ENCODE measurements around the gene COL4A5.

COL4A5 gene

GRCh38 chrX:108426262-108426661 is 13.4 kb upstream of the COL4A5 start:
- DNase-seq (ENCODE audit: low spot score), result no peak
- no peaks in the 10 kb centered on the region for H3K27me3 ChIP-seq (ENCODE audit: control insufficient read depth in 3 of 3, insufficient read depth in 3 of 3, low read depth in 1 of 3, low read length in 3 of 3)
- no peak overlapping the region for H2BK120ac ChIP-seq (ENCODE audit: low read depth, low read length)
- no peaks in the 10 kb centered on the region for H3K36me3 ChIP-seq (replicated peaks in 1 of 2; ENCODE audit: control insufficient read depth in 2 of 2, insufficient read depth in 2 of 2, low read length in 2 of 2)
- H3K27ac ChIP-seq (replicated peaks; ENCODE audit: low read length), result no peak overlapping the region
- no peak overlapping the region for H2BK12ac ChIP-seq (ENCODE audit: low read length)
- H3K4ac ChIP-seq (ENCODE audit: low read length), result no peak overlapping the region
- no peak overlapping the region for H3K23ac ChIP-seq (ENCODE audit: low read depth, low read length, poor library complexity)
- no peaks in the 10 kb centered on the region for H3K79me1 ChIP-seq (ENCODE audit: low read depth, low read length)
- H3K9me3 ChIP-seq (replicated peaks in 1 of 2; ENCODE audit: control insufficient read depth in 2 of 2, insufficient read depth in 1 of 2, low read depth in 1 of 2, low read length in 2 of 2), result no peaks in the 10 kb centered on the region
- H3K9ac ChIP-seq (ENCODE audit: low read depth, low read length, poor library complexity), result no peak overlapping the region
- H2AFZ ChIP-seq (ENCODE audit: low read length), result no peak overlapping the region
- no peaks in the 10 kb centered on the region for H3K4me1 ChIP-seq (ENCODE audit: control insufficient read depth in 2 of 2, insufficient read depth in 1 of 2, low read depth in 1 of 2, low read length in 2 of 2)
- no CpG with 5 or more reads among the region's 1 CpG for WGBS, 2 donors (ENCODE audit: extremely low coverage in 2 of 2, insufficient read length in 2 of 2, insufficient replicate concordance in 1 of 2)
- H2BK5ac ChIP-seq (ENCODE audit: low read length), result no peak overlapping the region
- H2BK15ac ChIP-seq (ENCODE audit: low read length), result no peak overlapping the region
- no peak overlapping the region for H2AK5ac ChIP-seq (ENCODE audit: low read depth, low read length)
- no peak overlapping the region for H4K91ac ChIP-seq (ENCODE audit: low read depth, low read length, poor library complexity)
- H3K14ac ChIP-seq (ENCODE audit: low read length), result no peak overlapping the region
- no peak overlapping the region for H4K8ac ChIP-seq (ENCODE audit: low read depth, low read length)
- H3K18ac ChIP-seq (ENCODE audit: low read length), result no peak overlapping the region
- no peak overlapping the region for H3K4me2 ChIP-seq (ENCODE audit: insufficient read depth, low read length, poor library complexity, severe bottlenecking)
- H3K4me3 ChIP-seq (ENCODE audit: low read length in 2 of 2), result no peak overlapping the region

GRCh38 chrX:108435261-108435660 is 4.4 kb upstream of the COL4A5 start:
- no CpG with 5 or more reads among the region's 5 CpGs for WGBS, 2 donors (ENCODE audit: extremely low coverage in 2 of 2, insufficient read length in 2 of 2, insufficient replicate concordance in 1 of 2)
- Histone ChIP-seq H4K8ac (ENCODE audit: low read depth, low read length) (no peak overlapping the region), H3K4ac (ENCODE audit: low read length) (no peak overlapping the region), H3K4me2 (ENCODE audit: insufficient read depth, low read length, poor library complexity, severe bottlenecking) (no peak overlapping the region), H2AFZ (ENCODE audit: low read length) (no peak overlapping the region), H3K23ac (ENCODE audit: low read depth, low read length, poor library complexity) (no peak overlapping the region), H2AK5ac (ENCODE audit: low read depth, low read length) (no peak overlapping the region), H3K14ac (ENCODE audit: low read length) (no peak overlapping the region), H3K9me3 (replicated peaks in 1 of 2; ENCODE audit: control insufficient read depth in 2 of 2, insufficient read depth in 1 of 2, low read depth in 1 of 2, low read length in 2 of 2) (no peaks in the 10 kb centered on the region), H3K79me1 (ENCODE audit: low read depth, low read length) (no peaks in the 10 kb centered on the region), H4K91ac (ENCODE audit: low read depth, low read length, poor library complexity) (no peak overlapping the region), H3K4me3 (ENCODE audit: low read length in 2 of 2) (no peak overlapping the region), H2BK120ac (ENCODE audit: low read depth, low read length) (no peak overlapping the region), H2BK15ac (ENCODE audit: low read length) (no peak overlapping the region), H3K4me1 (ENCODE audit: control insufficient read depth in 2 of 2, insufficient read depth in 1 of 2, low read depth in 1 of 2, low read length in 2 of 2) (peaks cover 0 to 3% of the 10 kb centered on the region in 2 donors), H2BK12ac (ENCODE audit: low read length) (no peak overlapping the region), H3K9ac (ENCODE audit: low read depth, low read length, poor library complexity) (no peak overlapping the region), H3K27me3 (ENCODE audit: control insufficient read depth in 3 of 3, insufficient read depth in 3 of 3, low read depth in 1 of 3, low read length in 3 of 3) (no peaks in the 10 kb centered on the region), H3K36me3 (replicated peaks in 1 of 2; ENCODE audit: control insufficient read depth in 2 of 2, insufficient read depth in 2 of 2, low read length in 2 of 2) (no peaks in the 10 kb centered on the region), H3K18ac (ENCODE audit: low read length) (no peak overlapping the region), H3K27ac (replicated peaks; ENCODE audit: low read length) (no peak overlapping the region), H2BK5ac (ENCODE audit: low read length) (no peak overlapping the region)
- no peak for DNase-seq (ENCODE audit: low spot score)

GRCh38 chrX:108437349-108438109 is 2.1 kb upstream of the COL4A5 start:
- Histone ChIP-seq H2BK120ac (ENCODE audit: low read depth, low read length) (no peak overlapping the region), H3K79me1 (ENCODE audit: low read depth, low read length) (no peaks in the 10 kb centered on the region), H3K4me2 (ENCODE audit: insufficient read depth, low read length, poor library complexity, severe bottlenecking) (peak overlapping the region; percentile 48), H4K8ac (ENCODE audit: low read depth, low read length) (no peak overlapping the region), H3K4me1 (ENCODE audit: control insufficient read depth in 2 of 2, insufficient read depth in 1 of 2, low read depth in 1 of 2, low read length in 2 of 2) (peaks cover 0 to 3% of the 10 kb centered on the region in 2 donors), H2BK5ac (ENCODE audit: low read length) (no peak overlapping the region), H2BK15ac (ENCODE audit: low read length) (no peak overlapping the region), H3K18ac (ENCODE audit: low read length) (peak overlapping the region; percentile 15), H3K23ac (ENCODE audit: low read depth, low read length, poor library complexity) (no peak overlapping the region), H3K4ac (ENCODE audit: low read length) (no peak overlapping the region), H4K91ac (ENCODE audit: low read depth, low read length, poor library complexity) (no peak overlapping the region), H3K27me3 (ENCODE audit: control insufficient read depth in 3 of 3, insufficient read depth in 3 of 3, low read depth in 1 of 3, low read length in 3 of 3) (no peaks in the 10 kb centered on the region), H3K27ac (replicated peaks; ENCODE audit: low read length) (no peak overlapping the region), H2AFZ (ENCODE audit: low read length) (peak overlapping the region; percentile 92), H3K36me3 (replicated peaks in 1 of 2; ENCODE audit: control insufficient read depth in 2 of 2, insufficient read depth in 2 of 2, low read length in 2 of 2) (no peaks in the 10 kb centered on the region), H3K14ac (ENCODE audit: low read length) (no peak overlapping the region), H2BK12ac (ENCODE audit: low read length) (peak overlapping the region; percentile 6), H3K4me3 (ENCODE audit: low read length in 2 of 2) (peak overlapping the region; percentile 62 to 84), H3K9me3 (replicated peaks in 1 of 2; ENCODE audit: control insufficient read depth in 2 of 2, insufficient read depth in 1 of 2, low read depth in 1 of 2, low read length in 2 of 2) (no peaks in the 10 kb centered on the region), H2AK5ac (ENCODE audit: low read depth, low read length) (no peak overlapping the region), H3K9ac (ENCODE audit: low read depth, low read length, poor library complexity) (no peak overlapping the region)
- no peak for DNase-seq (ENCODE audit: low spot score)
- WGBS, 2 donors (ENCODE audit: extremely low coverage in 2 of 2, insufficient read length in 2 of 2, insufficient replicate concordance in 1 of 2), result no CpG with 5 or more reads among the region's 20 CpGs

- peaks cover 0 to 3% of the 10 kb centered on the region in 2 donors for H3K4me1 ChIP-seq (ENCODE audit: control insufficient read depth in 2 of 2, insufficient read depth in 1 of 2, low read depth in 1 of 2, low read length in 2 of 2)
- no peak within 1 kb of the TSS for H2AK5ac ChIP-seq (ENCODE audit: low read depth, low read length)
- H2AFZ ChIP-seq (ENCODE audit: low read length), result peak within 1 kb of the TSS; percentile 92
- no peak within 1 kb of the TSS for H3K14ac ChIP-seq (ENCODE audit: low read length)
- WGBS, 2 donors (ENCODE audit: extremely low coverage in 2 of 2, insufficient read length in 2 of 2, insufficient replicate concordance in 1 of 2), result no CpG with 5 or more reads among the region's 16 CpGs
- H2BK120ac ChIP-seq (ENCODE audit: low read depth, low read length), result no peak within 1 kb of the TSS
- no peaks in the 10 kb centered on the region for H3K36me3 ChIP-seq (replicated peaks in 1 of 2; ENCODE audit: control insufficient read depth in 2 of 2, insufficient read depth in 2 of 2, low read length in 2 of 2)
- H3K18ac ChIP-seq (ENCODE audit: low read length), result peak within 1 kb of the TSS; percentile 15
- H3K79me1 ChIP-seq (ENCODE audit: low read depth, low read length), result no peaks in the 10 kb centered on the region
- H3K27ac ChIP-seq (replicated peaks; ENCODE audit: low read length), result peak within 1 kb of the TSS; percentile 49
- H3K23ac ChIP-seq (ENCODE audit: low read depth, low read length, poor library complexity), result no peak within 1 kb of the TSS
- H3K4me2 ChIP-seq (ENCODE audit: insufficient read depth, low read length, poor library complexity, severe bottlenecking), result peak within 1 kb of the TSS; percentile 48
- no peak within 1 kb of the TSS for H2BK5ac ChIP-seq (ENCODE audit: low read length)
- peak within 1 kb of the TSS; percentile 6 for H2BK12ac ChIP-seq (ENCODE audit: low read length)
- DNase-seq (ENCODE audit: low spot score), result peak; percentile 45
- H3K27me3 ChIP-seq (ENCODE audit: control insufficient read depth in 3 of 3, insufficient read depth in 3 of 3, low read depth in 1 of 3, low read length in 3 of 3), result no peaks in the 10 kb centered on the region
- H2BK15ac ChIP-seq (ENCODE audit: low read length), result no peak within 1 kb of the TSS
- no peaks in the 10 kb centered on the region for H3K9me3 ChIP-seq (replicated peaks in 1 of 2; ENCODE audit: control insufficient read depth in 2 of 2, insufficient read depth in 1 of 2, low read depth in 1 of 2, low read length in 2 of 2)
- H3K9ac ChIP-seq (ENCODE audit: low read depth, low read length, poor library complexity), result no peak within 1 kb of the TSS
- H4K8ac ChIP-seq (ENCODE audit: low read depth, low read length), result no peak within 1 kb of the TSS
- no peak within 1 kb of the TSS for H3K4ac ChIP-seq (ENCODE audit: low read length)
- H4K91ac ChIP-seq (ENCODE audit: low read depth, low read length, poor library complexity), result no peak within 1 kb of the TSS
- H3K4me3 ChIP-seq (ENCODE audit: low read length in 2 of 2), result peak within 1 kb of the TSS; percentile 62 to 84
These were observed 1.5 kb upstream of the COL4A5 start, which contains the start of gene COL4A6 for GRCh38 chrX:108438110-108438623. Gene COL4A6 (minus strand): TSS chrX:108438422. CDS start chrX:108438196, 226 bp downstream.
